Activated CD4-positive, CD25-positive, alpha-beta regulatory T cell treated with anti-CD3 and anti-CD28 coated beads, Interleukin-2, amount 50 U/mL, for 72 hours (primary cell): Measurements from ENCODE around the gene KIF23.
"Not testable (repeated sequence)": the region's sequence is repeated elsewhere in the genome, so short reads cannot be mapped to it uniquely, and the experiment has no call there.

Experiments
- DNase-seq: peaks from one replicate; pipeline ENCODE4 v3.0.0; 2021

Gene KIF23

DNA sequence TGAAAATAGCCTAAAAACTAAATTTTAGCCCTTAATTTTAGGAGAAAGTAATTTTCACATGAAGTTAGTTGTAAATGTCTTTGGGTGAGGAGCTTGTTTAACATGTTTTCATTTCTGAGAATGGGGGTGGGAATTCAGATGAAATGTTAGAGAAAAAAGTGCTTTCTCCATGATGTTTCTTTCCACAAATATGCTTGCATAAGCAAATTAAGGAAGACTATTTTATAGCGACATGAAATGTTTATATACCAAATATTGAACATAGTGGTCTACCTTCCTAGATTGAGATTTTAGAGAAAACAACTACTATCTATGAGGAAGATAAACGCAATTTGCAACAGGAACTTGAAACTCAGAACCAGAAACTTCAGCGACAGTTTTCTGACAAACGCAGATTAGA, 25.5 kb downstream of the KIF23 start:
- no peak for DNase-seq

DNA sequence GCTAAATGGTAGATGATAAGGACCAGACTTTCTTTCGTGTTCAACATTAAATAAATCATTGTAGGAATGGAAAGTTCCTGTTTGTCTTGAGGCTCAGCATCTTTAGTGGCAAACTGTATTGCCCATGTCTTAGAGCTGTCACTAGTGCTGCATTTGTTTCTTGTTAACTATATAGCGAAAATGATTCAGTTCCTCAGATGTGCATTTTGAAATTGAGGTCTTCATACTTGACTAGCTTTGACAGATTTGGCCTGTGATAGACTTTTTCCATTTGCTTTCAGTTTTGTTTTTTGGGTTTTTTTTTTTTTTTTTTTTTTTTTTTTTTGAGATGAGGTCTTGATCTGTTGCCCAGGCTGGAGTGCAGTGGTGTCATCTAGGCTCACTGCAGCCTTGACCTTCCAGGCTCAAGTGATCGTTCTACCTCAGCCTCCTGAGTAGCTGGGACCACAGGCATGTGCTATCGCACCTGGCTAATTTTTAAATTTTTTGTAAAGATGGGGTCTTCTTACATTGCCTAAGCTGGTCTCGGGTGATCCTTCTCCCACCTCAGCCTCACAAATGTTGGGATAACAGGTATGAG, 29.0 kb downstream of the KIF23 start:
- no peak for DNase-seq

DNA sequence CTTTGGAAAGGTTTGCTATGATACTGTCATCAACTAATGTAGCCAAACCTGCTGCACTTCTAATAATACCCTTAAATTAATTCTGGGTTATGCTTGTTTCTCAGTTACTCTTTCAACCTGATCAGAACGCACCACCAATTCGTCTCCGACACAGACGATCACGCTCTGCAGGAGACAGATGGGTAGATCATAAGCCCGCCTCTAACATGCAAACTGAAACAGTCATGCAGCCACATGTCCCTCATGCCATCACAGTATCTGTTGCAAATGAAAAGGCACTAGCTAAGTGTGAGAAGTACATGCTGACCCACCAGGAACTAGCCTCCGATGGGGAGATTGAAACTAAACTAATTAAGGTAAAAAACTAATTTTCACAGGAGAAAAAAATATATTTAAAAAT, 30.5 kb downstream of the KIF23 start:
- no peak for DNase-seq

DNA sequence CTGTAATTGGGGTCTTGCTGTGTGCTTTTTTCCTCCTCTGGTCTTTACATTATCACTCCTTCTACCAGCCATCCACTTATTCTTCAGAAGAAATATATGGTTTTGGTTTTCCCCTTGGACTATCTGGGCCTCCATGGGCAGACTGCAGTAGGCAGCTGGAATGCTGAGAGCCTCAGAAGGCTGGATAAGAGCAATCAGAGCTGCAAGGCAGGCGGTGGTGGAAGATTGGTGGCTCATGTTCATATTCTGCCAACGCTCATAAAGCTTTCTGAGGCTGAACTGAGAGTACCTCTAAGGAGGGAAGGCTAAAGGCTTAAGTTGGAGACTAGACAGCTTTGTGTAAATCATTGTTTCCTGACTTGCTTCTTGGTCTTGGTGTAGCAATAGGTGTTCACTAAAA, 32.8 kb downstream of the KIF23 start:
- no peak for DNase-seq

- DNase-seq, result not testable (repeated sequence)
Measured at GRCh38 chr15:69450221-69450620, 36.1 kb downstream of the KIF23 start.

- DNase-seq, result no peak
Measured at GRCh38 chr15:69450968-69451695, 37.0 kb downstream of the KIF23 start.

GRCh38 chr15:69451951-69452691, 38.0 kb downstream of the KIF23 start:
- DNase-seq, result no peak

- peak; percentile 94 for DNase-seq
Measured at GRCh38 chr15:69452692-69453521, 38.8 kb downstream of the KIF23 start, which contains the start of gene RPLP1. RPLP1 (plus strand) TSS chr15:69452818; CDS start chr15:69452949, 131 bp downstream.

DNA sequence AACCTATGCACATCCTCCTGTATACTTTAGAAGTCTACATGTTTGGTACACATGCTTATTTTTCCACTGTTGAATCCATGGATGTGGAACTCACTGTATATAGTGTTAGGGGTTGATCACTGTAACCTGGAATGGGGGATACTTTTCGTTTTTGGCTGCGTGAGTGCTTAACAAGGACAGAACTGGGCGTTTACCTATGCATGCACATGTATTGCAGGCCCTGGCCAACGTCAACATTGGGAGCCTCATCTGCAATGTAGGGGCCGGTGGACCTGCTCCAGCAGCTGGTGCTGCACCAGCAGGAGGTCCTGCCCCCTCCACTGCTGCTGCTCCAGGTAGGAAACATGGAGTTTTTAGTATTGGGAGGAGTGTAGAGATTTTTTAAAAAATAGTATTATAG, 40.8 kb downstream of the KIF23 start:
- DNase-seq, result no peak

DNA sequence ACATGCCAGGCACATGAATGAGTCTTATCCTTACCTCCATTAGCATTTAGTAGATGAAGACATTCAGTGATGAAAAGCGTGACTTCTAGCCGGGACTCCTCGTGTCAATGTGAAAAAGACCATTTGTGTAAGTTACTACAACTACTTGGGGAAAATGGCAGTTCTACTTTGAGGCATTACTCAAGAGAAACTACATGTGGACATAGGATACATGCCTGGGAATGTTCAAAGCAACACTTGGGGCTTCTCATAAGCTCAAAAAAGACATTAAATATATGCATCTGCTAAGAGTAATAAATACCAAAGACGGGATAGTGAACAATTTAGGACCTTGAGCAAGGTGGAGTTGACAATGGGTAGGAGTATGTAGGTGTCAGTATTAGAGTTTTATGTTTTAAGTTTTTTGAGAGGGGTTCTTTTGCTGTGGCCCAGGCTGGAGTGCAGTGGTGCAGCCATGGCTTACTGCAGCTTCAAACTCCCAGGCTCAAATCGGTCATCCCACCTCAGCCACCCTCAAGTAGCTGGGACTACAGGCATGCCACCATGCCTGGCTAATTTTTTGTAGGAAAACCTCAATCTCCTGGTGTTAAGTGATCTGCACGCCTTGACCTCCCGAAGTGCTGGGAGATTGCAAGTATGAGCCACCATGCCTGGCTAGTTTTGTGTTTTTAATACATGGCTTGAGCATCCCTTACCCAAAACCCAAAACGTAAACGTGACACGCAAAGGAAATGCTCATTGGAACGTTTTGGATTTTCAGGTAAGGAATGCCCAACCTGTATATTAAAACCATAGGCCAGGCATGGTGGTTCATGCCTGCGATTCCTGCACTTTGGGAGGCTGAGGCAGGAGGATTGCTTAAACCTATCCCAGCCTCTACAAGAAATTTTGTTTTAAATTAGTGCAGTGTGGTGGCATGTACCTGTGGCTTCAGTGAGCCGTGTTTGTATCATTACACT, 42.3 kb downstream of the KIF23 start:
- DNase-seq, result no peak

DNA sequence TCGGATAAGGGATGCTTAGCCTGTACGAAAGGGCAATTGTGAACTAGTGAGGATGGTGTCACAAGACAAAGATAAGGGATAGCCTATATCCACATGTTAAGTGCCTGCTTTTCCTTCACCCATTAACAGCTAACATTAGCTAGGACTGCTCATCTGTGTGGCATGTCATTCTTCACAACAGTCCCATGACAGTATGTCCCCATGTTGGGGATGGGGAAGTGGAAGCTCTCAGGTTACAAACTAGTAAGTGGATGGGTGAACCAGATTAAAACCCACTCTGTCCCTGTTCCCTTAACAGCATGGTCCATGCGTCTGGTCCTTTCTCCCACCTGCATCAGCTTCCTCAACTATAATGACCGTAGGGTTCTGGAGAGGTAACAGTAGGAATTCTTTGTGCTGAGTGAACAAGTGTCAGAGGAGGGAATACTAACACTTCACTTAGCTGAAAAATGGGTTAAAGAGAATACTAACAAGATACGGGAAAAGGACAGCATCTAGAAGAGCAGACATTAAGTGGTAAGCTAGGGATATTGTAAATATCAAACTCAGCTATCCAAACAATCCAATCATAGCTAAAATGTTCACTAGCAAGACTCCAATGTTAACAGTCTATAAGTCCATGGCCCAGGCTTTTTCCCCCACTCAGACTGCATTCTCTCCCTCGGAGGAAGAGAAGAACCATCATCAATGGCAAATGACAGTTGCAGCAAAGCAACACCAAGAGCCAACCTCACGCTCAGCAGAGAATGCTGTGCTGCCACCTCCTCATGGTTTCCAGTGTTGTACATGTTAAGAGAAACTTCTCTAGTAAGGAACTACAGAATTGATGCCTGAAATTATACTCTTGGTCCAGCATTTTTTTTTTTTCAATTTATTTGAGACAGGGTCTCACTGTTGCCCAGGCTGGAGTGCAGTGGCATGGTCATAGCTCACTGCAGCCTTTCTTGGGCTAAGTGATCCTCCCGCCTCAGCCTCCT, 43.4 kb downstream of the KIF23 start:
- no peak for DNase-seq

DNA sequence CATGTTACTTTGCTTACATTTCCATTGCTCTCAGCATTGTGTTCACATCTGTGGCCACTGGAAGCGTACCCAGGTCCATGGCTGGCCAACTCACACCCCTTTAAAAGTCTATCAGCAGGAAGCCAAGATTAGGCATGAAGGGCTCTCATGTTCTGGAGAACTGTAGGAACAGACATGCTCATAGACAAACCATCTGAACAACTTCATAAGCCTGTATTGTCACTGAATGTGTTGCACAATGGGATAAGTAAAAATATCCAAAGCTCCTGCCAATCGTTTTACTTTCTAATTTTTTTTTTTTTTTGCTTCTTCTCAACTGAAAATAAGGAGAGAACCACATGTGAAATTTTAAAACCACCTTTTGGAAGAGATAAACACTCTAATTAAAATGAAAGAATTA, 44.9 kb downstream of the KIF23 start:
- no peak for DNase-seq

DNA sequence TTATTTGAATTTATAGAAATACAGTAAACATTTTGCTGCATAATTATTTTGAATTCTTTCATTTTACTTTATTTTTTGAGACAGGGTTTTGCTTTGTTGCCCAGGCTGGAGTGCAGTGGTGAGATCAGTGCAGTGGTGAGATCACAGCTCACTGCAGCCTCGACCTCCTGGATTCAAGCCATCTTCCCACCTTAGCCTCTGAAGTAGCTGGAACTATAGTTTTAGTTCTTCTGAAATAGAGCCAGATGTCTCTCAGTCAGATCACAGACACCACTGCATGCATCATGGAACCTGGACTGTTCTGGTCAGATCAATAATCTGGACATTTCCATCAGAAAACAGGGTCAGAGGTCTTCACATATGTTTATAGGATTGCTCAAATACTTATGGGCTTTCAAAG, 46.3 kb downstream of the KIF23 start:
- DNase-seq, result no peak

GRCh38 chr15:69462030-69462492, 47.9 kb downstream of the KIF23 start:
- DNase-seq, result no peak

DNA sequence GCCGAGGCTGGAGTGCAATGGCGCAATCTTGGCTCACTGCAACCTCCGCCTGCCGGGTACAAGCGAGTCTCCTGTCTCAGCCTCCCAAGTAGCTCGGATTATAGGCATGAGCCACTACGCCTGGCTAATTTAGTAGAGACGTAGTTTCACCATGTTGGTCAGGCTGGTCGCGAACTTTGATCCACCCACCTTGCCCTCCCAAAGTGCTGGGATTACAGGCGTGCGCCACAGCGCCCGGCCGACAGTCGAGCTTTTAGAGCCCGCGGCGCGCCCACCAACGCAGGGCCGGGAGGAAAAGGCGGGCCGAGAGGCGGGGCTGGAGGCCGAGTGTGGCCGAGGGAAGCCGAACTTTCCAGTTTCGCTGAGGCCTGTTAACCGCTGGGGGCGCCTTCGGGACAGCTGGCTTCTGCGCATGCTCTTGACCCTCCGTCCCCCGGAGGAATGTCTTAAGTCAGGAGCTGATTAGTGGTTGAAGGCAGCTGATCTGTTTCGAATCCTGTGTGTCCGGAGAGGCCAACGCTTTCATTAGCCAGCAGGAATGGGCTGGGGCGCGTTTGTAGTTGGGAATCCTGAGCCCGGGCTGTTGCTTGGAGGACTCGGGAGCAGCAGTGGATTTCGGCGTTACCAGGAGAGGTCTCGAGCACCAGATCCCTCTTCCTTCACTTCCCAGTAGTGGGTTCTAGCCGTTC, 48.5 kb downstream of the KIF23 start:
- DNase-seq, result peak; percentile 90

DNA sequence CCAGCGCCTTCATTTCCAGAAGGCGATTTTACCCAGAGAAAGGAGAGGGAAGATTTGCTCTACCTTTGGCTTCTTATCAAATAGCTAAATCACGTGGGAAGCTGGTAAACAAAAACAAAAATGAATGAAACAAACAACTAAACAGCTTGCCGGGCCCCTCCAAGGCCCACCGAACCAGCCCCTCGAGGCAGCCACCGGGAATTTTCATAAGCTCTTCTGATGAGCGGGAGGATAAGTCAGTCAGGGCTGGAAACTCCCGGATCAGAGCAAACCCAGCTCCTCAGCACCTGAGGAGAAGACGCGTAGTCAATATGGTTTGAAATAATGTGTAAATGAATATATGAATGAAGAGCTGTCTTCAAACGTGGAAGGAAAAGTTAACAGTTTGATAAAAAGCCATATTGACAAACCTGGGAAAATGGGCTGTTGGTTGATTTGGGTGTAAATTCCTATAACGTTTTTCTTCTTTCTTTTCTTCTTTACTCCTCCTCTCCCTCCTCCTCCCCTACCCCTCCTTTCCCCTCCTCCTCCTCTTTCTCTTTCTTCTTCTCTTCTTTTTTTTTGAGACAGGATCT, 49.1 kb downstream of the KIF23 start:
- no peak for DNase-seq

DNA sequence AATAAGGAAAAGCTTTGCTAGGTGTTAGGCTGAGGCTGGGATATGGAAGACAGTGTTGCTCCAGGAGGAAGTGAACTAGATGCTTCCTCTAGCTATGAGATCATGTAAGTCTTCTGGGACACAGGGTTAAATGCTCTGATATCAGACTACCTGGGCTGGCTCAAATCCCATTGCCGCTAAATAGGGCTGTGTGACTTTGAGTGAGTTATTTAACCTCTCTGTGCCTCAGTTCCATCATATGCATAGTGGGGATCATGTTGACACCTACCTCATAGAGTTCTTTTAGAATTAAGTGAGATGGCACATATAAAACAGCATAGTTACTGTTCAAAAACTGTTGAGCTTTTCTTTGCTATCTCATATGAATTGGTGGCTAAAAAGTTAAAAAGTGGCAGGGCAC, 51.1 kb downstream of the KIF23 start:
- no peak for DNase-seq

GRCh38 chr15:69466733-69467132, 52.6 kb downstream of the KIF23 start:
- no peak for DNase-seq

- DNase-seq, result no peak
Measured at GRCh38 chr15:69467636-69468035, 53.5 kb downstream of the KIF23 start.
